Measurements from ENCODE around the gene CATSPERZ.
A peak's percentile ranks its signal among the peaks of the same experiment; 100 is the strongest.
"Not testable (repeated sequence)": the region's sequence is repeated elsewhere in the genome, so short reads cannot be mapped to it uniquely, and the experiment has no call there.

Gene CATSPERZ

DNA sequence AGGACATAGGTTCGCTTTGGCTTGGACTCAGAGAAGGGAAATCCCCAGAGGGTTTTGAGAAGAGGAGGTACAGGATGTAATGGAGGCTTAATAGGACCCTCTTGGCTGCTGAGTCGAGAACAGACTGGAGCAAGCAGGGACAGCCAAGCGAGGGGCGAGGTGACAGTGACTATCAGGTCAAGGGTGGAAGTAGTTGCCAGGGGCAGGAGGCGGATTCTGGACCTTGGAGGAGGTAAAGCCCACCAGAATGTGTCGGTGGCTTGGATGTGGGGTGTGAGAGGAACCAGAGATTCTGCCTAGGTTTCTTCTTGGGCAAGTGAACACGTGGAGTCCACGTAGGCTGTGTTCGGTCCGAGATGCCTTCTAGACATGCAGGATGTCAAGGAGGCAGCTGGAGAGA is 12.8 kb downstream of the CATSPERZ start:
- peaks cover 9% of the 10 kb centered on the region for H3K36me3 ChIP-seq (ENCODE audit: insufficient read depth, low read length)

DNA sequence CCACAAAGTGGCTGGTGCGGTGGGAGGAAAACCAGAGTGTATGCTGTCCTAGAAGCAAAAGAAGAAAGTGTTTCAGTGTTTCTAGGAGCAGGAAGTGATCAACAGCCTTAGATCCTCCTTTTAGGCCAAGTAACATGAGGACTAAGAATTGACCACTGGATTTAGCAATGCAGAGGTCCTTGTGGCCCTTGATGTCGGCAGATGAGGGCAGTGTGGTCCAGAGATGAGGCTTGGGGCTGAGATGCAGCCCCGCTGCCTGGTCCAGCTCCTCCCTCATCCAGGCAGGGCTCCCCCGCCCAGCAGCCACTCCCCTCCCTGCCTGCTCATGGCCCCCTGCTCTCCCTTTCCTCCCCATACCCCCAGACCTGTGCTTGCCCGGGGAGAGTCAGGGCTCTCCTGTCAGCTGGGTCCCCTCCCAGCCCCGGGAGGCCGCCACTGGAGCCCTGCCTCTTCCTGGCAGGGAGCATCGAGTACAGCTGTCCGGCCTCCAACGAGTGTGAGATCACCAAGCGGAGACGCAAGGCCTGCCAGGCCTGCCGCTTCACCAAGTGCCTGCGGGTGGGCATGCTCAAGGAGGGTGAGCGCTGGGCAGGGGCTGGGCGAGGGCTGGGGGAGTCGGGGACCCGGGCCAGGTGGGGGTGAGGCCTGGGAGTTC is 13.5 kb downstream of the CATSPERZ start:
- no peak overlapping the region for H3K9ac ChIP-seq (ENCODE audit: low read length)
- no peaks in the 10 kb centered on the region for H3K27me3 ChIP-seq (ENCODE audit: control insufficient read depth in 1 of 2, insufficient read depth in 2 of 2, low read length in 2 of 2)
- peaks cover 9% of the 10 kb centered on the region for H3K36me3 ChIP-seq (ENCODE audit: insufficient read depth, low read length)
- H3K9me3 ChIP-seq (ENCODE audit: low read length) = no peaks in the 10 kb centered on the region
- peaks cover 8% of the 10 kb centered on the region for H3K4me1 ChIP-seq (ENCODE audit: insufficient read depth, low read length)
- no peak overlapping the region for H3K4me3 ChIP-seq (ENCODE audit: low read depth in 1 of 2, low read length in 2 of 2)
- no peak overlapping the region for H3K27ac ChIP-seq (ENCODE audit: low read depth, low read length)

More for the DNA sequence above, 12.8 kb downstream of the CATSPERZ start:
- Histone ChIP-seq H3K9ac (ENCODE audit: low read length) (no peak overlapping the region), H3K4me1 (ENCODE audit: insufficient read depth, low read length) (peaks cover 8% of the 10 kb centered on the region), H3K27ac (ENCODE audit: low read depth, low read length) (no peak overlapping the region), H3K9me3 (ENCODE audit: low read length) (no peaks in the 10 kb centered on the region), H3K27me3 (ENCODE audit: control insufficient read depth in 1 of 2, insufficient read depth in 2 of 2, low read length in 2 of 2) (no peaks in the 10 kb centered on the region), H3K4me3 (ENCODE audit: low read depth in 1 of 2, low read length in 2 of 2) (no peak overlapping the region)

DNA sequence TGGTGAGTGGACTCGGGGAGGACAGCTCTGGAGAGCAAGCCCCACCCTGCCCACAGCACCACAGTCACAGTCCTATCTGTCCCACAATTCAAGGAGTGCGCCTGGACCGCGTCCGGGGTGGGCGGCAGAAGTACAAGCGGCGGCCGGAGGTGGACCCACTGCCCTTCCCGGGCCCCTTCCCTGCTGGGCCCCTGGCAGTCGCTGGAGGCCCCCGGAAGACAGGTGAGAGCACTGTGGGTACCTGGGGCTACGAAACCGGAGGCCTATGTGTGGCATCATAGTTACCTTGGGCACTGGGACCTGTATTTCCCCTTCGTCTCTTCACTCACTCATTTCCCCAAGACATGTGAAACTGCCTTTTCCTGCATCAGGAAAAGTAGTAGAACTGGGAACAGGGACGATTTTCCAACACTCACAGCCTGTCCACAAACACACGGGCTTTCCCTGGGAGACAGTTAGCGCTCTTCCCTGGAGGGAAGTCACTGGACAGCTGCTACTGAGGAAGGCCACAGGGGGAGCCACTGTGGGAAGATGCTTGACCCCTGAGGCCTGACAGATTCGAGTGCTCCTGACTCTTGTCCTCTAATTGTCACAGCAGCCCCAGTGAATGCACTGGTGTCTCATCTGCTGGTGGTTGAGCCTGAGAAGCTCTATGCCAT is 14.1 kb downstream of the CATSPERZ start:
- Histone ChIP-seq H3K4me1 (ENCODE audit: insufficient read depth, low read length) (peaks cover 14% of the 10 kb centered on the region), H3K4me3 (ENCODE audit: low read depth in 1 of 2, low read length in 2 of 2) (no peak overlapping the region), H3K36me3 (ENCODE audit: insufficient read depth, low read length) (peaks cover 9% of the 10 kb centered on the region), H3K9me3 (ENCODE audit: low read length) (no peaks in the 10 kb centered on the region), H3K27me3 (ENCODE audit: control insufficient read depth in 1 of 2, insufficient read depth in 2 of 2, low read length in 2 of 2) (no peaks in the 10 kb centered on the region), H3K27ac (ENCODE audit: low read depth, low read length) (no peak overlapping the region), H3K9ac (ENCODE audit: low read length) (no peak overlapping the region)

DNA sequence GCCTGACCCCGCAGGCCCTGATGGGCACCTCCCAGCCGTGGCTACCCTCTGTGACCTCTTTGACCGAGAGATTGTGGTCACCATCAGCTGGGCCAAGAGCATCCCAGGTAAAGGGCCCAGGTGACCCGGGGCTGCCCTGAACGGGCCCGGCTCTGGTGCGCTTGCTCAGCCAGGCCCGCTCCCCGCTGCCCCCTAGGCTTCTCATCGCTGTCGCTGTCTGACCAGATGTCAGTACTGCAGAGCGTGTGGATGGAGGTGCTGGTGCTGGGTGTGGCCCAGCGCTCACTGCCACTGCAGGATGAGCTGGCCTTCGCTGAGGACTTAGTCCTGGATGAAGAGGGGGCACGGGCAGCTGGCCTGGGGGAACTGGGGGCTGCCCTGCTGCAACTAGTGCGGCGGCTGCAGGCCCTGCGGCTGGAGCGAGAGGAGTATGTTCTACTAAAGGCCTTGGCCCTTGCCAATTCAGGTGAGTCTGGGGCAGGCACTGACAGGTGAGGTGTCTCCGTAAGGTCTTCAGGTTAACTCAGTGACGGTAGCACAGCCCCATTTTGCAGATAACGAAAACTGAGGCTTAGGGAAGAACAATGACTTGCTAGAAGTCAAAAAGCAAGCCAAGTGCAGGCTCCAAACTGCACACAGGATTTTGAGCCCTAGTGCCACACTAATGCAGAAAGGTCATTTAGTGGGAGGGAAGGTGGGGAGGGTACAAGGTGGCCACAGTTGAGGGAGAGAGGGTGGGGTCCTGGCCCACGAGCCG is 14.8 kb downstream of the CATSPERZ start:
- H3K9ac ChIP-seq (ENCODE audit: low read length) = no peak overlapping the region
- H3K9me3 ChIP-seq (ENCODE audit: low read length) = no peaks in the 10 kb centered on the region
- H3K36me3 ChIP-seq (ENCODE audit: insufficient read depth, low read length) = peaks cover 9% of the 10 kb centered on the region
- no peak overlapping the region for H3K27ac ChIP-seq (ENCODE audit: low read depth, low read length)
- H3K27me3 ChIP-seq (ENCODE audit: control insufficient read depth in 1 of 2, insufficient read depth in 2 of 2, low read length in 2 of 2) = no peaks in the 10 kb centered on the region
- H3K4me1 ChIP-seq (ENCODE audit: insufficient read depth, low read length) = peaks cover 17% of the 10 kb centered on the region
- no peak overlapping the region for H3K4me3 ChIP-seq (ENCODE audit: low read depth in 1 of 2, low read length in 2 of 2)

DNA sequence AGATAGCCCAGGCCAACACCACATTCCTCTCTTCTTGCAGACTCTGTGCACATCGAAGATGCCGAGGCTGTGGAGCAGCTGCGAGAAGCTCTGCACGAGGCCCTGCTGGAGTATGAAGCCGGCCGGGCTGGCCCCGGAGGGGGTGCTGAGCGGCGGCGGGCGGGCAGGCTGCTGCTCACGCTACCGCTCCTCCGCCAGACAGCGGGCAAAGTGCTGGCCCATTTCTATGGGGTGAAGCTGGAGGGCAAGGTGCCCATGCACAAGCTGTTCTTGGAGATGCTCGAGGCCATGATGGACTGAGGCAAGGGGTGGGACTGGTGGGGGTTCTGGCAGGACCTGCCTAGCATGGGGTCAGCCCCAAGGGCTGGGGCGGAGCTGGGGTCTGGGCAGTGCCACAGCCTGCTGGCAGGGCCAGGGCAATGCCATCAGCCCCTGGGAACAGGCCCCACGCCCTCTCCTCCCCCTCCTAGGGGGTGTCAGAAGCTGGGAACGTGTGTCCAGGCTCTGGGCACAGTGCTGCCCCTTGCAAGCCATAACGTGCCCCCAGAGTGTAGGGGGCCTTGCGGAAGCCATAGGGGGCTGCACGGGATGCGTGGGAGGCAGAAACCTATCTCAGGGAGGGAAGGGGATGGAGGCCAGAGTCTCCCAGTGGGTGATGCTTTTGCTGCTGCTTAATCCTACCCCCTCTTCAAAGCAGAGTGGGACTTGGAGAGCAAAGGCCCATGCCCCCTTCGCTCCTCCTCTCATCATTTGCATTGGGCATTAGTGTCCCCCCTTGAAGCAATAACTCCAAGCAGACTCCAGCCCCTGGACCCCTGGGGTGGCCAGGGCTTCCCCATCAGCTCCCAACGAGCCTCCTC is 15.7 kb downstream of the CATSPERZ start:
- H3K36me3 ChIP-seq (ENCODE audit: insufficient read depth, low read length); H3K4me3 ChIP-seq (ENCODE audit: low read depth in 1 of 2, low read length in 2 of 2); H3K27me3 ChIP-seq (ENCODE audit: control insufficient read depth in 1 of 2, insufficient read depth in 2 of 2, low read length in 2 of 2); H3K9ac ChIP-seq (ENCODE audit: low read length); H3K27ac ChIP-seq (ENCODE audit: low read depth, low read length); H3K9me3 ChIP-seq (ENCODE audit: low read length): not testable (repeated sequence)
- peaks cover 17% of the 10 kb centered on the region for H3K4me1 ChIP-seq (ENCODE audit: insufficient read depth, low read length)

DNA sequence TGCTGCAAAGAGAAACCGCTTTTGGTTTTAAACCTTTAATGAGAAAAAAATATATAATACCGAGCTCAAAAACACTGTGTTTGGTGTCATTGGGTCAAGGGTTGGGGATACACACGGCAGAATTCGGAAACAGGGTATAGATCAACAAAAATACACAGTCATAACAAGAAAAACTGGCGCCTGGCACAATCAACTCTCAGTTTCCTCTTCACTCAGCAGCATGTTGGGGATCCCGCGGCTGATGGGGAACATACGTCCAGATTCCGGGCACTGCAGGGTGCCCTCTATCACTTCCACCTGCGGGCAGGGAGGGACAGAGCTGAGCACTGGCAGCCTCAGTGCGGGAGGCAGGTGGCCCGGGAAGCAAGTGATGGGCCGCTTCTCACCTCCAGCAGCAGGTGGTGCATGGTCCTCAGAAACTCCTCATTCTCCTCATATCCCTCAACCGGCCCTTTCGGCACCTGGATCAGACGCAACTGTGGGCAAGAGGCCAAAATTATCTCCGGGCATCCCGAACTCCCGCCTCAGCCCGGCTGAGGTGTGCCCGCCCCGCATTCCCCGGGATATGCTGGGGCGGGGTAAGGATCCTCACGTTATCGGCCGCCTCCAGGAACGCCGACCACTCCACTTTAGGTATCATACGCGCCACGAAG is 16.6 kb downstream of the CATSPERZ start:
- Histone ChIP-seq H3K36me3 (ENCODE audit: insufficient read depth, low read length) (peaks cover 9% of the 10 kb centered on the region), H3K9ac (ENCODE audit: low read length) (peak overlapping the region; percentile 93), H3K27ac (ENCODE audit: low read depth, low read length) (peak overlapping the region; percentile 99), H3K4me3 (ENCODE audit: low read depth in 1 of 2, low read length in 2 of 2) (peak overlapping the region; percentile 92 to 98), H3K4me1 (ENCODE audit: insufficient read depth, low read length) (peaks cover 17% of the 10 kb centered on the region), H3K27me3 (ENCODE audit: control insufficient read depth in 1 of 2, insufficient read depth in 2 of 2, low read length in 2 of 2) (no peaks in the 10 kb centered on the region), H3K9me3 (ENCODE audit: low read length) (no peaks in the 10 kb centered on the region)

DNA sequence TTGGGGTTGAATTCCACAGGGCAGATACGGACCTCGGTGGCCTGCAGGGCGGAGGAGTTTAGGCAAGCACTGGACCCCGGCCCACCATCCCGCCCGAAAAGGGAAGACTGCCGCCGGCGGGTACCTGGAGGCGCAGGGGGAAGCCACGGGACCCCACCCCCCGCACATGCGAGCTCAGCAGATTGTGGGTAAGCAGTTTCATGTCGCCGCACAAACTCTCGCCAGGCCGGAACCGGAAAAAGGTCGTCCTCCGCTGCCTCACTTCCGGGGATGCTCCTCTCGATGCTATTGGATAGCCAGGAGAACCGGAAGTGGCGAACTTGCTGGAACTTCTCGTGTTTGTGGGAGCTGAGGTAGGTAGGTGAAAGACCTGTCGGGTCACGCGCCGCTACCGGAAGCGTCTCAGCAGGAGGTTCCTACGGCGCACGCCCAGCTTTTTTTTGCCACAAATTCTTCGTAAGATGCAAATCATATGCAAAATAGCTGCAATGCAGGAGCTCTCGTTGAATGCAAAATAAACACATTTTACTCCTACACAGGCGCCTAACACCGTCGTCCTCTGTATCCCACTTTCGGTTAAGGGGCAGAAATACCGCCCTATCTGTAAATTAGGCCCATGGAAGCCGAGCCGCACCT is 17.3 kb downstream of the CATSPERZ start, which contains the start of gene TRMT112:
TSS of gene TRMT112 (minus strand) at position 235 of the 636 bp plus-strand sequence. CDS start at position 202, 33 bp downstream.
- Histone ChIP-seq H3K4me3 (ENCODE audit: low read depth in 1 of 2, low read length in 2 of 2) (peak within 1 kb of the TSS; percentile 92 to 98), H3K4me1 (ENCODE audit: insufficient read depth, low read length) (peaks cover 17% of the 10 kb centered on the region), H3K27me3 (ENCODE audit: control insufficient read depth in 1 of 2, insufficient read depth in 2 of 2, low read length in 2 of 2) (no peaks in the 10 kb centered on the region)

DNA sequence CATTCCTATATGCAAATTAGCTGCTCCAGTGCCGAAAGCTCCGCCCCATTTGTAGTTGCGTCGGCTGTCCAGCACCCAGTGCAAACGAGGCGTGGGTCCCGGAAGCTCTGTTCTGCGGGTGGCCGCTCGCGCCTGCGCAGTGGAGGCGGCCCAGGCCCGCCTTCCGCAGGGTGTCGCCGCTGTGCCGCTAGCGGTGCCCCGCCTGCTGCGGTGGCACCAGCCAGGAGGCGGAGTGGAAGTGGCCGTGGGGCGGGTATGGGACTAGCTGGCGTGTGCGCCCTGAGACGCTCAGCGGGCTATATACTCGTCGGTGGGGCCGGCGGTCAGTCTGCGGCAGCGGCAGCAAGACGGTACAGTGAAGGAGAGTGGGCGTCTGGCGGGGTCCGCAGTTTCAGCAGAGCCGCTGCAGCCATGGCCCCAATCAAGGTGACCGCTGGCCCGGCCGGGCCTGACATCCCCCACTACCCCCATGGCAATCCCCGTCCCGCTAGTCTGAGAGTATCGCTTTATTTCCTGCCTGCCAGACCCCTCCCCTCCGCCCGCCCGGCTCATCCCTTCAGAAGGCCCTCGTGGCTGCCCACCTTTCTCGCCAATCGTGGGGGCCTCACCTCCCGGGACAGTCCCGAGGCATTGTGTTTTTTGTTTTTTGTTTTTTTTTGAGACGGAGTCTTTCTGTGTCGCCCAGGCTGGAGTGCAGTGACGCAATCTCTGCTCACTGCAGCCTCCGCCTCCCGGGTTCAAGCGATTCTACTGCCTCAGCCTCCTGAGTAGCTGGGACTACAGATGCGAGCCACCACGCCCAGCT is 18.0 kb downstream of the CATSPERZ start, which contains the start of gene PRDX5:
TSS of gene PRDX5 (plus strand) at position 161 of the 805 bp plus-strand sequence. CDS start at position 256, 95 bp downstream.
- H3K27ac ChIP-seq (ENCODE audit: low read depth, low read length) = peak within 1 kb of the TSS; percentile 99
- no peaks in the 10 kb centered on the region for H3K27me3 ChIP-seq (ENCODE audit: control insufficient read depth in 1 of 2, insufficient read depth in 2 of 2, low read length in 2 of 2)
- peak within 1 kb of the TSS; percentile 92 to 98 for H3K4me3 ChIP-seq (ENCODE audit: low read depth in 1 of 2, low read length in 2 of 2)
- H3K9me3 ChIP-seq (ENCODE audit: low read length) = no peaks in the 10 kb centered on the region
- H3K9ac ChIP-seq (ENCODE audit: low read length) = peak within 1 kb of the TSS; percentile 93
- H3K36me3 ChIP-seq (ENCODE audit: insufficient read depth, low read length) = peaks cover 9% of the 10 kb centered on the region
- peaks cover 17% of the 10 kb centered on the region for H3K4me1 ChIP-seq (ENCODE audit: insufficient read depth, low read length)

More for the DNA sequence above, 17.3 kb downstream of the CATSPERZ start, which contains the start of gene TRMT112:
- H3K9ac ChIP-seq (ENCODE audit: low read length) = peak within 1 kb of the TSS; percentile 93
- H3K27ac ChIP-seq (ENCODE audit: low read depth, low read length) = peak within 1 kb of the TSS; percentile 99
- H3K9me3 ChIP-seq (ENCODE audit: low read length) = no peaks in the 10 kb centered on the region
- H3K36me3 ChIP-seq (ENCODE audit: insufficient read depth, low read length) = peaks cover 9% of the 10 kb centered on the region

DNA sequence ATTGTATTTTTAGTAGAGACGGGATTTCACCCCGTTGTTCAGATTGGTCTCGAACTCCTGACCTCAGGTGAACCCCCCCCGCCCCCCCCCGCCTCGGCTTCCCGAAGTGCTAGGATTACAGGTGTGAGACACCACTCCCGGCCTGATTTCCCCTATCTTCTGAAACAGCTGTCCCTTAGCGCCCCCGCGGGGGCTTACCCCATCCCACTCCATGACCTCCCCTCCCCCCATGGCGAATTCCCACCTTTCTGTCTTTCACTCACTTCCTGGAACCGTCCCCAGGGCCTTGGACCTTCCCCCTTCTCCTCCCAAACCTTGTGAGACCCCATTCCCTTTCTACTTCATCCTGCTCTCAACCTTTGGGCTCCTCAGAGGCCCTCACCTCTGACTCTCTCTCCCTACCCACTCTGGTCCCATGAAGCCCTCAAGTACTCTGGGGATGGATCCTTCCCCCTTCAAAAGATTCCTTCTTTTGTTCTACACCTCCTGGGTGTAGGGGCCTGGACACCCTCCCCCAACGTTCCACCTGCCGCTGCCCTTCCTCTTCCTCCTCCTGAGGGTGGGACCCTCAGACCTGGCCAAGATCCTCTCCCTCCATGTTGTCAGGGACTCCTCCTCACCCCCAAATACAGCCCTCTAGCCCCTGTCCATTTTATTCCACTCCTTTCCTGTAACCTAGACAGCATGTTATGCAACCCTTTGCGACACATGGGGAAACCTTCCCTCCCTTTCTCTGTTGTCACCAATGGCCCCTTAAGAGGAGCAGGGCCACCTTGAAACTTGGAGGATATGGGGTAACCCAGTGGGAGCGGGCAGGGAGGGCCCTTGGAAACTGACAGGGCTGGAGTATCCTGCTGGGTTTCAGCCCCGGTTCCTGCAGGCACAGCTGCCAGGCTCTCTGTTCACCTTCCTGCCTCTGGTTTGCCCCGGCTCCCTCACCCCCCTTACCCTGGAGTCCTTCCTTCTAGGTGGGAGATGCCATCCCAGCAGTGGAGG is 18.9 kb downstream of the CATSPERZ start:
- no peaks in the 10 kb centered on the region for H3K9me3 ChIP-seq (ENCODE audit: low read length)
- H3K27ac ChIP-seq (ENCODE audit: low read depth, low read length) = peak overlapping the region; percentile 58
- peak overlapping the region; percentile 93 for H3K9ac ChIP-seq (ENCODE audit: low read length)
- peaks cover 9% of the 10 kb centered on the region for H3K36me3 ChIP-seq (ENCODE audit: insufficient read depth, low read length)
- H3K4me1 ChIP-seq (ENCODE audit: insufficient read depth, low read length) = peaks cover 17% of the 10 kb centered on the region
- H3K27me3 ChIP-seq (ENCODE audit: control insufficient read depth in 1 of 2, insufficient read depth in 2 of 2, low read length in 2 of 2) = no peaks in the 10 kb centered on the region
- peak overlapping the region; percentile 92 to 98 for H3K4me3 ChIP-seq (ENCODE audit: low read depth in 1 of 2, low read length in 2 of 2)
